ENCODE measurements around the gene TOX2.

The TOX2 gene

DNA sequence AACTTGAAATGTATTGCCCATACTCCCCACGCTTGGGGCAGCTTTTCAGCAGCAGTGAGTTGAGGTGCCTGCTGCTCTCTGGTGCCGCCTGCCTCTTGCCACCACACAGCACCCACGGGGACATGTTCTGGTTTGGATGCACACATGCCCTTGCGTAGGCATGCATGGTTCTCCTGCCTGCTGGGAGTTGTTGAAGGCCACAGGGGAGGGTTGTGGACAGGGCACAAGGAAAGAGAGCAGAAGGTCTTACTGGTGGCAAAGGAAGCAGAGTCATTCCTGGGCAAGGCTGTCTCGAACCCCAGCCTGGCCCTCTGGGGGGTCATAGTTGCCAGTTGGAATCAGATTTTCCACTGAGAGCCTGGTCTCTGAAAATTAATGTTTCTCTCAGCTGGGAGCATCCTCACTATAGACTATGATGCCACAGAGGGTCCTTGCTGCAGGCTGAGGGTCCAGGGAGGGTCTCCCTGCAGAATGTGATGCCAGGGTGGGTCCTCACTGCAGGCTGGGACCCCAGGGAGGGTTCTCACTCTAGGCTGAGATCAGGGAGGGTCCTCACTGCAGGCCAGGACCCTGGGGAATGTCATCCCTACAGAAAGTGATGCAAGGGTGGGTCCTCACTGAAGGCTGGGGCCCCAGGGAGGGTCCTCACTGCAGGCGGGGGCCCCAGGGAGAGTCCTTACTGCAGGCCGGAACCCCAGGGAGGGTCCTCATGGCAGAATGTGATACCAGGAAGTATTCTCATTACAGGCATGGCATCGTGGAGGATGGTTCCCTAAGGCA lies 59.2 kb downstream of the TOX2 start:
- H3K9me3 Mint-ChIP-seq, result no peaks in the 10 kb centered on the region
- no peak overlapping the region for H3K4me3 Mint-ChIP-seq
- no peaks in the 10 kb centered on the region for H3K36me3 Mint-ChIP-seq (ENCODE audit: low read depth)
- H3K4me1 Mint-ChIP-seq, result no peaks in the 10 kb centered on the region
- TF ChIP-seq, protein P1, sequence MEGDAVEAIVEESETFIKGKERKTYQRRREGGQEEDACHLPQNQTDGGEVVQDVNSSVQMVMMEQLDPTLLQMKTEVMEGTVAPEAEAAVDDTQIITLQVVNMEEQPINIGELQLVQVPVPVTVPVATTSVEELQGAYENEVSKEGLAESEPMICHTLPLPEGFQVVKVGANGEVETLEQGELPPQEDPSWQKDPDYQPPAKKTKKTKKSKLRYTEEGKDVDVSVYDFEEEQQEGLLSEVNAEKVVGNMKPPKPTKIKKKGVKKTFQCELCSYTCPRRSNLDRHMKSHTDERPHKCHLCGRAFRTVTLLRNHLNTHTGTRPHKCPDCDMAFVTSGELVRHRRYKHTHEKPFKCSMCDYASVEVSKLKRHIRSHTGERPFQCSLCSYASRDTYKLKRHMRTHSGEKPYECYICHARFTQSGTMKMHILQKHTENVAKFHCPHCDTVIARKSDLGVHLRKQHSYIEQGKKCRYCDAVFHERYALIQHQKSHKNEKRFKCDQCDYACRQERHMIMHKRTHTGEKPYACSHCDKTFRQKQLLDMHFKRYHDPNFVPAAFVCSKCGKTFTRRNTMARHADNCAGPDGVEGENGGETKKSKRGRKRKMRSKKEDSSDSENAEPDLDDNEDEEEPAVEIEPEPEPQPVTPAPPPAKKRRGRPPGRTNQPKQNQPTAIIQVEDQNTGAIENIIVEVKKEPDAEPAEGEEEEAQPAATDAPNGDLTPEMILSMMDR (IDR thresholded peaks at IDR 0.05; ENCODE audit: unreplicated experiment in 3 of 3), result no peak
- H3K27me3 Mint-ChIP-seq (ENCODE audit: low read depth), result peaks cover 4% of the 10 kb centered on the region
- H3K27ac Mint-ChIP-seq, result no peak overlapping the region

DNA sequence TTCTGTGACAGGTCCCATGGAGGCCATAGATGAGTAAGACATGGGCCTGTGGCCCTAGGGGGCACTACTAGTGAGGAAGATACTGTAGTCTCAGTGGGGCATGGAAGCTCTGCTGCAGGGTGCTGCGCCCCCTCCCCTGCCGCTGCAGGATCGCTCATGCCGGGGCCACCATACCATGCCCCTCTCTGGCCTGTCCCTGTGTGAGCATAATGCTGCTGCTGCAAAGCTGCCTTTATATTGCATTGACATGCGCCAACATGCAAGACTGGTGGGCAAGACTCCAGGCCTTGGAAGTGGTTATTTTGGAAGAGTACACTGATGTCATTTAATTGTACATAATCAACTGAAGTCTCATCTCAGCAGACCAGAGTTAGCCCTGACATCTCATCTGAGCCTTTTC lies 60.0 kb downstream of the TOX2 start:
- no peaks in the 10 kb centered on the region for H3K4me1 Mint-ChIP-seq
- no peaks in the 10 kb centered on the region for H3K9me3 Mint-ChIP-seq
- H3K27me3 Mint-ChIP-seq (ENCODE audit: low read depth), result peaks cover 11% of the 10 kb centered on the region
- TF ChIP-seq, protein P1 (IDR thresholded peaks at IDR 0.05; ENCODE audit: unreplicated experiment in 3 of 3), result no peak
- H3K4me3 Mint-ChIP-seq, result no peak overlapping the region
- no peaks in the 10 kb centered on the region for H3K36me3 Mint-ChIP-seq (ENCODE audit: low read depth)
- H3K27ac Mint-ChIP-seq, result no peak overlapping the region

DNA sequence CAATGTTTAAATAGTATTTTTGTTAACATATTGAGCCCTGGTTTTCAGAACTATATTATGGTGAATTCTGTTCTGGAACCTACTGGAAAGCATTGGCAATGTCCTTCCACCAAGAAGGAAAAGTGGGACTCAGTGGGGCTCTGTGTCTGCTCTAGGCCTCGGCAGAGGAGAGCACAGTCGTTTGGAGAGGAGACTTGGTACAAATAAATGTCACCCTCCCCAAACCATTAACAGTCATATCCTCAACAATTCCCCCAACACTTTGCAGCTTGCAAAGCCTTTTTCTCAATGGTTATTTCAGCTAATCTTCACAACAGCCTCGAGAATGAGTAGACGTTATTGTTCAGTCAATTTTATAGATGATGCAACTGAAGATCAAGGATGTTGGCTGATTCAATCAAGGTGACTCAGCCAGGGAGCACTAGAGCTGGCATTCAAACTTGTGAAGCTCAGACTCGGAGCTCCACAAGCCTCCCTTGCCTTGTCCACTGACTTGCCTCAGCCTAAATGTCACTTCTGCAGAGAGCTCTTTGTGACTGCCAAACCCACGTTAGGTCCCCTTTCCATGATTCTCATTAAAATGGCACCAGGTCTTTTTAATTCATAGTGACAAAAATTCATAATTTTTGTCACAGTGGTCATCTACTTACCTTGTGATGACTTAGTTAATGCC lies 60.6 kb downstream of the TOX2 start:
- H3K27ac Mint-ChIP-seq, result no peak overlapping the region
- H3K36me3 Mint-ChIP-seq (ENCODE audit: low read depth), result no peaks in the 10 kb centered on the region
- peaks cover 16% of the 10 kb centered on the region for H3K27me3 Mint-ChIP-seq (ENCODE audit: low read depth)
- no peaks in the 10 kb centered on the region for H3K9me3 Mint-ChIP-seq
- H3K4me3 Mint-ChIP-seq, result no peak overlapping the region
- TF ChIP-seq, protein P1 (IDR thresholded peaks at IDR 0.05; ENCODE audit: unreplicated experiment in 3 of 3), result no peak
- no peaks in the 10 kb centered on the region for H3K4me1 Mint-ChIP-seq

DNA sequence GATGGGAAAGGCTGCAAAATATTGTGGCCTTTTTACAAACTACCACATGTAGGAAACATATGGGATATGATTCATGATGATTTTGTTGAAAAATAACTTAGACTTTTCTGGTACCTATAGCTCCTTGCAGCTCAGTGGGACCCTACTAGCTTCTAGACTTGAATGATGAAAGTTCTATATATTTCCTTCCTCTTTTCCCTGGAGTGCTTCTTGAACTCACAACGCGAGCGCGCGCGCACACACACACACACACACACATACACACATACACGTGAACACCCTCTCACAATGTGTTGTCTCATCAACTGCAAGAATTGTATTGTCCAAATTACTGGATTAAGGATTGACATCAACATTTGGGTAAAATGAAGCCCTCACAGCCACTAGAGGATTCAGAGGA lies 61.9 kb downstream of the TOX2 start:
- no peak overlapping the region for H3K4me3 Mint-ChIP-seq
- peaks cover 16% of the 10 kb centered on the region for H3K27me3 Mint-ChIP-seq (ENCODE audit: low read depth)
- H3K4me1 Mint-ChIP-seq, result no peaks in the 10 kb centered on the region
- no peaks in the 10 kb centered on the region for H3K9me3 Mint-ChIP-seq
- no peaks in the 10 kb centered on the region for H3K36me3 Mint-ChIP-seq (ENCODE audit: low read depth)
- H3K27ac Mint-ChIP-seq, result no peak overlapping the region
- TF ChIP-seq, protein P1 (IDR thresholded peaks at IDR 0.05; ENCODE audit: unreplicated experiment in 3 of 3), result no peak

DNA sequence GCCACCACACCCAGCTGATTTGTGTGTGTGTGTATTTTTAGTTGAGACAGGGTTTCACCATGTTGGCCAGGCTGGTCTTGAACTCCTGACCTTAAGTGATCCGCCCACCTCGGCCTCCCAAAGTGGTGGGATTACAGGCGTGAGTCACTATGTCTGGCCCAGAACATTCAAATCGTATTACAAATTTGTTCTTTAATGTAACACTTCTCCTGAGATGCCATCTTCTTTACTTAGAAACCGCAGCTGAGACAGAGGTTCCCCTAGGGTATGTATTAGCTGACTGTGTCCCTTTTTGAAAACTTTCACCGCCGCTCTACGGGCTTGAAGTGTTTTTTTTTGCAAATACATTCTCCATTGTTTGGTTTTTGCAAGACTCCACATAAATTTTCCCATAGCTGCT lies 62.6 kb downstream of the TOX2 start:
- Mint-ChIP-seq H3K4me3 (no peak overlapping the region), H3K36me3 (ENCODE audit: low read depth) (no peaks in the 10 kb centered on the region), H3K4me1 (no peaks in the 10 kb centered on the region), H3K27me3 (ENCODE audit: low read depth) (peaks cover 21% of the 10 kb centered on the region), H3K27ac (no peak overlapping the region), H3K9me3 (no peaks in the 10 kb centered on the region)
- TF ChIP-seq, protein P1 (IDR thresholded peaks at IDR 0.05; ENCODE audit: unreplicated experiment in 3 of 3), result no peak
